ENCODE results near the gene PCDHGB4. TPM values are rescaled to one million over a fixed set of nuclear protein-coding genes. Genes with fewer than 3 reads are reported as not detected.
"Not testable (repeated sequence)": the region's sequence is repeated elsewhere in the genome, so short reads cannot be mapped to it uniquely, and the experiment has no call there.

Gene PCDHGB4
- polyA plus RNA-seq, 3 donors, result 4.9 to 6.5 (median 6.1) TPM

GRCh38 chr5:141389153-141390042, 1.9 kb downstream of the PCDHGB4 start:
- no peak for DNase-seq (ENCODE audit: extremely low read depth in 1 of 11, low read depth in 9 of 11, low spot score in 4 of 11)

GRCh38 chr5:141392429-141393198, 5.1 kb downstream of the PCDHGB4 start, which contains the start of gene PCDHGA8:
Gene PCDHGA8, plus strand, starts transcription at chr5:141392633. Its CDS starts 181 bp downstream, at chr5:141392814.
- DNase-seq (ENCODE audit: extremely low read depth in 1 of 11, low read depth in 9 of 11, low spot score in 4 of 11), result no peak

GRCh38 chr5:141393267-141393666, 5.8 kb downstream of the PCDHGB4 start:
- no peak for DNase-seq (ENCODE audit: extremely low read depth in 1 of 11, low read depth in 9 of 11, low spot score in 4 of 11)

GRCh38 chr5:141394401-141395187, 7.1 kb downstream of the PCDHGB4 start:
- not testable (repeated sequence) for DNase-seq (ENCODE audit: extremely low read depth in 1 of 11, low read depth in 9 of 11, low spot score in 4 of 11)

- DNase-seq (ENCODE audit: extremely low read depth in 1 of 11, low read depth in 9 of 11, low spot score in 4 of 11), result not testable (repeated sequence)
Observed at GRCh38 chr5:141397756-141398551, 10.5 kb downstream of the PCDHGB4 start, which contains the start of gene PCDHGB5. Gene PCDHGB5, plus strand, starts transcription at chr5:141397947. Its CDS starts 181 bp downstream, at chr5:141398128.

- DNase-seq (ENCODE audit: extremely low read depth in 1 of 11, low read depth in 9 of 11, low spot score in 4 of 11), result no peak
Observed at GRCh38 chr5:141398608-141399007, 11.1 kb downstream of the PCDHGB4 start.

- no peak for DNase-seq (ENCODE audit: extremely low read depth in 1 of 11, low read depth in 9 of 11, low spot score in 4 of 11)
Observed at GRCh38 chr5:141399555-141400258, 12.2 kb downstream of the PCDHGB4 start.

- no peak for DNase-seq (ENCODE audit: extremely low read depth in 1 of 11, low read depth in 9 of 11, low spot score in 4 of 11)
Observed at GRCh38 chr5:141402553-141403243, 15.2 kb downstream of the PCDHGB4 start, which contains the start of gene PCDHGA9. Gene PCDHGA9, plus strand, starts transcription at chr5:141402778. Its CDS starts 175 bp downstream, at chr5:141402953.

- no peak for DNase-seq (ENCODE audit: extremely low read depth in 1 of 11, low read depth in 9 of 11, low spot score in 4 of 11)
Observed at GRCh38 chr5:141403387-141403786, 15.9 kb downstream of the PCDHGB4 start.

GRCh38 chr5:141407790-141408505, 20.4 kb downstream of the PCDHGB4 start, which contains the start of gene PCDHGB6:
Gene PCDHGB6, plus strand, starts transcription at chr5:141408021. Its CDS starts 182 bp downstream, at chr5:141408203.
- DNase-seq (ENCODE audit: extremely low read depth in 1 of 11, low read depth in 9 of 11, low spot score in 4 of 11), result not testable (repeated sequence)

- no peak for DNase-seq (ENCODE audit: extremely low read depth in 1 of 11, low read depth in 9 of 11, low spot score in 4 of 11)
Observed at GRCh38 chr5:141409598-141410306, 22.3 kb downstream of the PCDHGB4 start.

- no peak for DNase-seq (ENCODE audit: extremely low read depth in 1 of 11, low read depth in 9 of 11, low spot score in 4 of 11)
Observed at GRCh38 chr5:141411575-141411974, 24.1 kb downstream of the PCDHGB4 start.

- DNase-seq (ENCODE audit: extremely low read depth in 1 of 11, low read depth in 9 of 11, low spot score in 4 of 11), result no peak
Observed at GRCh38 chr5:141412854-141413539, 25.5 kb downstream of the PCDHGB4 start, which contains the start of gene PCDHGA10. Gene PCDHGA10, plus strand, starts transcription at chr5:141412987. Its CDS starts 189 bp downstream, at chr5:141413176.

- DNase-seq (ENCODE audit: extremely low read depth in 1 of 11, low read depth in 9 of 11, low spot score in 4 of 11), result no peak
Observed at GRCh38 chr5:141413540-141414069, 26.1 kb downstream of the PCDHGB4 start.

Data from renal cortex interstitium (tissue), 11 donors.